GM12874 (cell line): Measurements from ENCODE around the gene DOK7.
A peak's percentile ranks its signal among the peaks of the same experiment; 100 is the strongest.

Experiments used
- TF ChIP-seq, protein P1 (sequence below): IDR thresholded peaks from 2 replicates; pipeline ENCODE4 v1.5.1; 2011; ENCODE audit warnings: low read depth, mild to moderate bottlenecking, control low read depth, low read length, moderate library complexity; ENCODE audit not compliant: insufficient read depth

The DOK7 gene

GRCh38 chr4:3417448-3417847, 45.7 kb upstream of the DOK7 start:
- TF ChIP-seq, protein P1, sequence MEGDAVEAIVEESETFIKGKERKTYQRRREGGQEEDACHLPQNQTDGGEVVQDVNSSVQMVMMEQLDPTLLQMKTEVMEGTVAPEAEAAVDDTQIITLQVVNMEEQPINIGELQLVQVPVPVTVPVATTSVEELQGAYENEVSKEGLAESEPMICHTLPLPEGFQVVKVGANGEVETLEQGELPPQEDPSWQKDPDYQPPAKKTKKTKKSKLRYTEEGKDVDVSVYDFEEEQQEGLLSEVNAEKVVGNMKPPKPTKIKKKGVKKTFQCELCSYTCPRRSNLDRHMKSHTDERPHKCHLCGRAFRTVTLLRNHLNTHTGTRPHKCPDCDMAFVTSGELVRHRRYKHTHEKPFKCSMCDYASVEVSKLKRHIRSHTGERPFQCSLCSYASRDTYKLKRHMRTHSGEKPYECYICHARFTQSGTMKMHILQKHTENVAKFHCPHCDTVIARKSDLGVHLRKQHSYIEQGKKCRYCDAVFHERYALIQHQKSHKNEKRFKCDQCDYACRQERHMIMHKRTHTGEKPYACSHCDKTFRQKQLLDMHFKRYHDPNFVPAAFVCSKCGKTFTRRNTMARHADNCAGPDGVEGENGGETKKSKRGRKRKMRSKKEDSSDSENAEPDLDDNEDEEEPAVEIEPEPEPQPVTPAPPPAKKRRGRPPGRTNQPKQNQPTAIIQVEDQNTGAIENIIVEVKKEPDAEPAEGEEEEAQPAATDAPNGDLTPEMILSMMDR = no peak

DNA sequence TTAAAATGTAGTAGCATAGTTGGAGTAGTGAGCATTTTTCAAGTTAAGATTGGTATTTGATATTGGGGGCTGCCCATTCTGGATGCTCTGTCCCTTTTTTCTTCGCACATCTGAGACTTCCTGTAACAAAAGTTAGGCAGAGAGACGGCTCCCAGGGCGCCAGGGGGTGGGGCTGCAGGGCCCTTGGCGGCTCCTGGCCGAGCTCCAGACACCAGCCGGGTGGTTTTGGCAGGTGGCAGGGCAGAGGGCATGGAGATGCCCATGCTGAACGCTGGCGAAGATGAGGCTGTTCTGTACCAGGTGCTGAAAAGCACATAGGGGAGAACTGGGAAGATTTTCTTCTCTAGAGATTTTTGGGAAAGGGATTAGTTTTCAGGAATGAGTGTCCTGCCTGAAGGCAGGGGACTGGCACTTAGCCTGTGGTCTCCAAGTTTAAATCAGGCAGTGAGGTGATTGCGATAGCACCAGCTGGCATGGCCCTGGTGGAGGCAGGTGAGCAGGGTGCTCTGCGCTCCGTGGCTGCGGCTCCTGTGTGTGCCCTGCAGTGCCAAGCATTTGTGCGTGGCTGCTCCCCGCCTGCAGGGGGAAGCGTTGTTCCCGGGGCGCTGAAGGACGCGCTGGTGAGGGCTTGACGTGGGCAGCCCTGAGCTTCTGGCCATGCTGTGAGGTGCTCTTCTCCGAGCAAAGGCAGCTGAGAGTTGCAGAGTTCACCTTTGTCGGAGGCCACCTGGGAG, 44.9 kb upstream of the DOK7 start:
- TF ChIP-seq, protein P1 = 0 out of 2 replicates have a peak, but pooled peaks have one; percentile 30

DNA sequence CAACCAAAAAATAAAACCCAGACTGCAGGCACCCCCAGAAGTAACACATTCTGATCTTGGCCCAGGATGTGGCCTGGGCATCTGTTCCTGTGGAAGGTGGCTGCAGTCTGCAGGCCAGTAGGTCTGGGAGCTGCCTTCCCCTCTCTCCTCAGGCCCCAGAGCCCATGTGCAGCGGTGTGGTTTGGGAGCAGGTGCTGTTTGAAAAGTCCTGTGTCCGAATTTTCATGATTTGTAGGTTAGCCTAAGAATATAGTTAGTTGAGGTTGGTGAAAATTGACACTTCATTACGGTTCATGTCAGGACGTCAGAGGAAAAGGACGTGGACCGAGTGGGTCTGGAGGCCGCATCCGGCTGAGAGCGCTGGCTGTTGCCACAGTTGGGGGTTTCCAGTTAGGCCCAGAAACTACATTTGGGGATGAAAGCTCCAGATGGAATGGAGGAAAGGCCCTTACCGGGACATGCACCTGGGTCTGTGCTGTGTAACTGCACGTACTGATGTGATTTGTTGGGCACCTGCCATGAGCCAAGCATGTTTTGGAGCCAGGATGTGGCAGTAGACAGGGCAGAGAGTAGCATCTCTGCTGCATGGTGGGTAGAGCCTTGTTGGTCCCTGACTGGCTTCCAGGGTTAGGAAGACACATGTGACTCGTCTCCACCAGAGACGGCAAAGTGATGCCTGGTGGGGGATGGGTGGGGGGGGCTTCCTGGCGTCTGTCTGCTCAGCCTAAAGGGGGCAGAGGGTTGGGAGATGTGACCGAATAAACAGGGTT, 43.1 kb upstream of the DOK7 start:
- TF ChIP-seq, protein P1 = no peak

DNA sequence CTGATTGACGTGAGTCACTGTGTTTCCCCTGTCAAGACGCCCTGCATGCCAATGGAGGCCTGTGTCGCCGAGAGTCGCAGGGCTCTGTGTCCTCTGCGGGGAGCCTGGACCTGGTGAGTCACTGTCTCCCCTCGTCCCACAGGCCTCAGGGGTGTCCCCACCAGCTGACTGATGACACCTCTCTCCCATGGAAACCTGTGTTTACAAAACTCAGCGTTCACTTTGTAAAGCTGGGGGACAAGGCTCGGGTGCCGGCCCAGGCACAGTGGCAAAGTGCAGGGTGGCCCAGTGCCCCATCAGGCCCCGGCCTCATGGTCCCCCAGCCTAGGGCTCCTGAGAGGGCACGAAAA, 42.5 kb upstream of the DOK7 start:
- TF ChIP-seq, protein P1 = no peak

- TF ChIP-seq, protein P1 = no peak
These were observed 42.1 kb upstream of the DOK7 start for GRCh38 chr4:3420956-3421355.

- TF ChIP-seq, protein P1 = no peak
These were observed 41.6 kb upstream of the DOK7 start for GRCh38 chr4:3421470-3421869.

DNA sequence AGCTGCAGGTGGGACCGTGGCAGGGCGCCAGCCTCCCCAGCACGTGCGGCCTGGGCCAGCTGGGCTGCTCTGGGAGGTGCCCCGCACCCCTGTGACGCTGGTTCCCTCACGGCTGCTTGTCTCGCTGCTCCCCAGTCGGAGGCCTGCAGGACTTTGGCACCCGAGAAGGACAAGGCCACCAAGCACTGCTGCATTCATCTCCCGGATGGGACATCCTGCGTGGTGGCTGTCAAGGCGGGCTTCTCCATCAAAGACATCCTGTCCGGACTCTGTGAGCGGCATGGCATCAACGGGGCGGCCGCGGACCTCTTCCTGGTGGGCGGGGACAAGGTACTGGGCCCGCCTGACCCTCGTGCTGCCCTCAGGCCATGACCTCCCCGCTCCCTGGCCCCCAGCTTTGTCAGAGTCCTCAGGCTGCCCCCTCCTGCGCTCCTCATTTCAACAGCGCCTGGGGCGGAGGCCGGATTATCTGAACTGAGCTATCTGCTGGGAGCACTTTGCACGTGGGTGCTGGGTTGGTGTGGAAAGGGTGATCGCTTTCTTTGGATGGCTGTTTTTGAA, 40.8 kb upstream of the DOK7 start:
- TF ChIP-seq, protein P1 = no peak
